Measurements from ENCODE around the gene NPIPA1.
"Not testable (repeated sequence)": the region's sequence is repeated elsewhere in the genome, so short reads cannot be mapped to it uniquely, and the experiment has no call there.

NPIPA1 gene

GRCh38 chr16:14928064-14928714 is 9.1 kb upstream of the NPIPA1 start:
- H3K36me3 ChIP-seq (ENCODE audit: control insufficient read depth in 2 of 2, insufficient read depth in 1 of 2, low read length in 2 of 2); H3K9me3 ChIP-seq (ENCODE audit: control insufficient read depth, insufficient read depth, low read depth, low read length); H3K27ac ChIP-seq (ENCODE audit: extremely low read depth, low read depth, low read length); CTCF ChIA-PET; POLR2A ChIA-PET; H3K4me3 ChIP-seq (ENCODE audit: low read depth, low read length); H3K4me1 ChIP-seq (ENCODE audit: control insufficient read depth, insufficient read depth, low read length): not testable (repeated sequence)

- H3K9me3 ChIP-seq (ENCODE audit: control insufficient read depth, insufficient read depth, low read depth, low read length); H3K4me1 ChIP-seq (ENCODE audit: control insufficient read depth, insufficient read depth, low read length); H3K27ac ChIP-seq (ENCODE audit: extremely low read depth, low read depth, low read length); H3K4me3 ChIP-seq (ENCODE audit: low read depth, low read length); POLR2A ChIA-PET; H3K36me3 ChIP-seq (ENCODE audit: control insufficient read depth in 2 of 2, insufficient read depth in 1 of 2, low read length in 2 of 2); CTCF ChIA-PET: not testable (repeated sequence)
Observed at GRCh38 chr16:14929176-14929575, 8.1 kb upstream of the NPIPA1 start.

GRCh38 chr16:14930246-14930645 is 7.0 kb upstream of the NPIPA1 start:
- H3K36me3 ChIP-seq (ENCODE audit: control insufficient read depth in 2 of 2, insufficient read depth in 1 of 2, low read length in 2 of 2); POLR2A ChIA-PET; H3K4me1 ChIP-seq (ENCODE audit: control insufficient read depth, insufficient read depth, low read length); H3K9me3 ChIP-seq (ENCODE audit: control insufficient read depth, insufficient read depth, low read depth, low read length); CTCF ChIA-PET; H3K4me3 ChIP-seq (ENCODE audit: low read depth, low read length); H3K27ac ChIP-seq (ENCODE audit: extremely low read depth, low read depth, low read length): not testable (repeated sequence)

- H3K4me3 ChIP-seq (ENCODE audit: low read depth, low read length); CTCF ChIA-PET; H3K4me1 ChIP-seq (ENCODE audit: control insufficient read depth, insufficient read depth, low read length); H3K36me3 ChIP-seq (ENCODE audit: control insufficient read depth in 2 of 2, insufficient read depth in 1 of 2, low read length in 2 of 2); H3K9me3 ChIP-seq (ENCODE audit: control insufficient read depth, insufficient read depth, low read depth, low read length); POLR2A ChIA-PET; H3K27ac ChIP-seq (ENCODE audit: extremely low read depth, low read depth, low read length): not testable (repeated sequence)
Observed at GRCh38 chr16:14930971-14931370, 6.3 kb upstream of the NPIPA1 start.

GRCh38 chr16:14932581-14933375 is 4.5 kb upstream of the NPIPA1 start:
- H3K4me3 ChIP-seq (ENCODE audit: low read depth, low read length); H3K4me1 ChIP-seq (ENCODE audit: control insufficient read depth, insufficient read depth, low read length); H3K36me3 ChIP-seq (ENCODE audit: control insufficient read depth in 2 of 2, insufficient read depth in 1 of 2, low read length in 2 of 2); H3K27ac ChIP-seq (ENCODE audit: extremely low read depth, low read depth, low read length); POLR2A ChIA-PET; CTCF ChIA-PET; H3K9me3 ChIP-seq (ENCODE audit: control insufficient read depth, insufficient read depth, low read depth, low read length): not testable (repeated sequence)

- POLR2A ChIA-PET; CTCF ChIA-PET; H3K27ac ChIP-seq (ENCODE audit: extremely low read depth, low read depth, low read length): not testable (repeated sequence)
Observed at GRCh38 chr16:14937994-14938393, 751 bp downstream of the NPIPA1 start.

GRCh38 chr16:14942686-14943085 is 5.4 kb downstream of the NPIPA1 start:
- POLR2A ChIA-PET; CTCF ChIA-PET; H3K9me3 ChIP-seq (ENCODE audit: control insufficient read depth, insufficient read depth, low read depth, low read length); H3K4me1 ChIP-seq (ENCODE audit: control insufficient read depth, insufficient read depth, low read length); H3K36me3 ChIP-seq (ENCODE audit: control insufficient read depth in 2 of 2, insufficient read depth in 1 of 2, low read length in 2 of 2); H3K4me3 ChIP-seq (ENCODE audit: low read depth, low read length); H3K27ac ChIP-seq (ENCODE audit: extremely low read depth, low read depth, low read length): not testable (repeated sequence)

More at GRCh38 chr16:14937994-14938393, 751 bp downstream of the NPIPA1 start:
- H3K4me3 ChIP-seq (ENCODE audit: low read depth, low read length); H3K9me3 ChIP-seq (ENCODE audit: control insufficient read depth, insufficient read depth, low read depth, low read length); H3K36me3 ChIP-seq (ENCODE audit: control insufficient read depth in 2 of 2, insufficient read depth in 1 of 2, low read length in 2 of 2); H3K4me1 ChIP-seq (ENCODE audit: control insufficient read depth, insufficient read depth, low read length): not testable (repeated sequence)

GRCh38 chr16:14955546-14956231 is 18.4 kb downstream of the NPIPA1 start:
- Histone ChIP-seq H3K4me3 (ENCODE audit: low read depth, low read length) (no peak overlapping the region), H3K9me3 (ENCODE audit: control insufficient read depth, insufficient read depth, low read depth, low read length) (no peaks in the 10 kb centered on the region), H3K4me1 (ENCODE audit: control insufficient read depth, insufficient read depth, low read length) (peaks cover 6% of the 10 kb centered on the region; the same call in 1 of the 2 replicates), H3K36me3 (ENCODE audit: control insufficient read depth in 2 of 2, insufficient read depth in 1 of 2, low read length in 2 of 2) (no peaks in the 10 kb centered on the region), H3K27ac (ENCODE audit: extremely low read depth, low read depth, low read length) (no peak overlapping the region)
- CTCF ChIA-PET = no interaction called here
- POLR2A ChIA-PET = no interaction called here
- no peak for TF ChIP-seq ZBTB26 (tag by site-specific recombination; optimal IDR thresholded peaks at IDR 0.05)
- no peak for TF ChIP-seq ZNF341 (tag by site-specific recombination; IDR thresholded peaks at IDR 0.05; ENCODE audit: low read depth)
- no peak for TF ChIP-seq ZNF670 (tag by site-specific recombination; IDR thresholded peaks at IDR 0.05; ENCODE audit: low read depth)
- no peak for TF ChIP-seq AEBP2 (tag by site-specific recombination; IDR thresholded peaks at IDR 0.05; ENCODE audit: borderline replicate concordance)
- TF ChIP-seq ZNF416 (tag by site-specific recombination; IDR thresholded peaks at IDR 0.05) = no peak
- TF ChIP-seq ZNF398 (tag by site-specific recombination; IDR thresholded peaks at IDR 0.05) = no peak
